ENCODE results near the gene KRT8. TPM values are rescaled to one million over a fixed set of nuclear protein-coding genes. Genes with fewer than 3 reads are reported as not detected.

KRT8 gene
- total RNA-seq, 2 donors from 2014 or later: 182 to 536 TPM

DNA sequence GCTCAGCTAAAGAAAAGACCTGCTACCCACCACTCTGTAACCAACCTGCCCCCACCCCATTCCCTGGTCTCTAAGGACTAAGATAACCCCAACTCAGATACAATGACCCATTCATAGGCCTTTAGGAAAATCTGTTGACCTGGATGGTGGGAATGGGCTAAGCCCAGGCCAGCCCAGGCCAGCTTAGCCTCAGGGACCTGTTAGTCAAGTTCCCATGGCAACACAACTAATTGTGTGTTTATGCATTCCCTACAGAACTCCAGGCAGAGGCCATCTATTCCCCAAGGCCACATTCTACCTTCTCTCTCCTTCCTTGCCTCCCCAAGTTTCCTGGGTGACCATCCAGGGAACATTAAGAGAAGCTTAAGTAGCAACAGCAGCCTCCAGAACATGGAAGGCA is 16.1 kb upstream of the KRT8 start:
- H3K4me1 ChIP-seq (replicated peaks): peaks cover 4% of the 10 kb centered on the region
- TF ChIP-seq POLR2AphosphoS5 (IDR thresholded peaks at IDR 0.05): no peak
- TF ChIP-seq POLR2A (IDR thresholded peaks at IDR 0.05): no peak
- no peaks in the 10 kb centered on the region for H3K36me3 ChIP-seq
- no peaks in the 10 kb centered on the region for H3K27me3 ChIP-seq (replicated peaks; ENCODE audit: insufficient read depth)
- H3K4me3 ChIP-seq: no peak overlapping the region
- H3K27ac ChIP-seq: no peak overlapping the region
- intact Hi-C loops (cut with DNase I): no loop called here
- no peak for DNase-seq (ENCODE audit: low spot score)
- H3K9me3 ChIP-seq: no peaks in the 10 kb centered on the region

- Histone ChIP-seq H3K4me1 (replicated peaks) (no peaks in the 10 kb centered on the region), H3K27ac (no peak overlapping the region), H3K36me3 (no peaks in the 10 kb centered on the region), H3K9me3 (no peaks in the 10 kb centered on the region), H3K27me3 (replicated peaks; ENCODE audit: insufficient read depth) (no peaks in the 10 kb centered on the region), H3K4me3 (no peak overlapping the region)
- TF ChIP-seq POLR2AphosphoS5 (IDR thresholded peaks at IDR 0.05): no peak
- TF ChIP-seq, protein P1, sequence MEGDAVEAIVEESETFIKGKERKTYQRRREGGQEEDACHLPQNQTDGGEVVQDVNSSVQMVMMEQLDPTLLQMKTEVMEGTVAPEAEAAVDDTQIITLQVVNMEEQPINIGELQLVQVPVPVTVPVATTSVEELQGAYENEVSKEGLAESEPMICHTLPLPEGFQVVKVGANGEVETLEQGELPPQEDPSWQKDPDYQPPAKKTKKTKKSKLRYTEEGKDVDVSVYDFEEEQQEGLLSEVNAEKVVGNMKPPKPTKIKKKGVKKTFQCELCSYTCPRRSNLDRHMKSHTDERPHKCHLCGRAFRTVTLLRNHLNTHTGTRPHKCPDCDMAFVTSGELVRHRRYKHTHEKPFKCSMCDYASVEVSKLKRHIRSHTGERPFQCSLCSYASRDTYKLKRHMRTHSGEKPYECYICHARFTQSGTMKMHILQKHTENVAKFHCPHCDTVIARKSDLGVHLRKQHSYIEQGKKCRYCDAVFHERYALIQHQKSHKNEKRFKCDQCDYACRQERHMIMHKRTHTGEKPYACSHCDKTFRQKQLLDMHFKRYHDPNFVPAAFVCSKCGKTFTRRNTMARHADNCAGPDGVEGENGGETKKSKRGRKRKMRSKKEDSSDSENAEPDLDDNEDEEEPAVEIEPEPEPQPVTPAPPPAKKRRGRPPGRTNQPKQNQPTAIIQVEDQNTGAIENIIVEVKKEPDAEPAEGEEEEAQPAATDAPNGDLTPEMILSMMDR (IDR thresholded peaks at IDR 0.05): no peak
- no peak for TF ChIP-seq POLR2A (IDR thresholded peaks at IDR 0.05)
- intact Hi-C loops (cut with DNase I): no loop called here
- DNase-seq (ENCODE audit: low spot score): no peak
- 90% methylated on average over 2 of the region's 2 CpGs for WGBS
Measured at GRCh38 chr12:52918784-52919183, 13.9 kb upstream of the KRT8 start.

DNA sequence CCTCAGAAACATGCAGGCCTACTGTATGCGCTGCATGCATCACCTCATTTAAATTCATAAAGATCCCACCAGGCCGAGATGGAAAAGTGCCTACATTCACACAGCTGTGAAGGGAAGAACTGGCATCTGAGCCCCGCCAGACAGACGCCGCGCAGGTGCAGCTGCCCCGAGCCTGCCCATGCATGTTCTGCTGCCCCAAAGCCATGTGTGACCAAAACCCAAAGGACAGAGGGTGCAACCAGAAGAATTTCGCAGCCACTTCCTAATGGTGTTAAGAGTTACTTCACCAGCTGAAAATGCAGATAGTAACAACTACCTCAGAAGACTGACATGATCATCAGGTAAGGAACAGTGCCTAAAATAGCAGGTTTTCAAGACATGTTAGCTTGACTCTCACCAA is 13.5 kb upstream of the KRT8 start:
- no peak for DNase-seq (ENCODE audit: low spot score)
- TF ChIP-seq POLR2AphosphoS5 (IDR thresholded peaks at IDR 0.05) (no peak), POLR2A (IDR thresholded peaks at IDR 0.05) (no peak)
- TF ChIP-seq, protein P1 (IDR thresholded peaks at IDR 0.05): no peak

DNA sequence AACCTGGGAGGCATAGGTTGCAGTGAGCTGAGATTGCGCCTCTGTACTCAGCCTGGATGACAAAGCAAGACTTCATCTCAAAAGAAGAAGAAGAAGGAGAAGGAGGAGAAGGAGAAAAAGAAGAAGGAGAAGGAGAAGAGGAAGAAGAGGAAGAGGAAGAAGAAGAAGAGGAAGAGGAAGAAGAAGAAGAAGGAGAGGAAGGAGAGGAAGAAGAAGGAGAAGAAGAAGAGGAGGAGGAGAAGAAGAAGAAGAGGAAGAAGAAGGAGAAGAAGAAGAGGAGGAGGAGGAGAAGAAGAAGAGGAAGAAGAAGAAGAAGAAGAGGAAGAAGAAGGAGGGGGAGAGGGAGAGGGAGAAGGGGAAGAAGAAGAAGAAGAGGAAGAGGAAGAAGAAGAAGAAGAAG is 12.9 kb upstream of the KRT8 start:
- no peak overlapping the region for H3K4me3 ChIP-seq
- H3K27me3 ChIP-seq (replicated peaks; ENCODE audit: insufficient read depth): no peaks in the 10 kb centered on the region
- no peaks in the 10 kb centered on the region for H3K36me3 ChIP-seq
- DNase-seq (ENCODE audit: low spot score): no peak
- TF ChIP-seq POLR2AphosphoS5 (IDR thresholded peaks at IDR 0.05) (no peak), POLR2A (IDR thresholded peaks at IDR 0.05) (no peak)
- TF ChIP-seq, protein P1 (IDR thresholded peaks at IDR 0.05): no peak
- no peaks in the 10 kb centered on the region for H3K4me1 ChIP-seq (replicated peaks)
- WGBS: 100% methylated on average over 1 of the region's 1 CpG
- H3K27ac ChIP-seq: no peak overlapping the region
- H3K9me3 ChIP-seq: no peaks in the 10 kb centered on the region
- intact Hi-C loops (cut with DNase I): no loop called here

More for the DNA sequence above, 13.5 kb upstream of the KRT8 start:
- 38% methylated on average over 8 of the region's 8 CpGs for WGBS
- Histone ChIP-seq H3K4me1 (replicated peaks) (no peaks in the 10 kb centered on the region), H3K27ac (no peak overlapping the region), H3K4me3 (no peak overlapping the region), H3K36me3 (no peaks in the 10 kb centered on the region), H3K27me3 (replicated peaks; ENCODE audit: insufficient read depth) (no peaks in the 10 kb centered on the region), H3K9me3 (no peaks in the 10 kb centered on the region)
- intact Hi-C loops (cut with DNase I): no loop called here

DNA sequence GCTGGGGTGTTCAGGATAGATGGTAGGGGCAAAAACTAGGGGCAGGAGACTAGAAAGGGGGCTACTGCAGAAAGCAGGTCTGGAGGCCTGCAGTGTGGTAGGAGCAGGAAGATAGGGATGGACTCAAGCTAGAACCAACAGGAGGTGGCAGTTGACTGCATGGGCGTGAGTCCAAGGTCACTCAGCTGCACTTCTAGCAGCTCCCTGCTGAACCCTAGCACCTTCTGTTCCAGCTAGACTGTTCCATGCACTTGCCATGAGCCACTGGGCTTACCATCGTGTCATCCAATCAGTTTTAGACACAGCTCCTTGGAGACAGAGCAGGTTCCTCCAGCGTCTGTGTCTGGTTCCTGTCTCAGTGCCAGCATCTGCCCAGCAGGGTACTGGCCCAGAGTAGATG is 11.3 kb upstream of the KRT8 start:
- TF ChIP-seq POLR2AphosphoS5 (IDR thresholded peaks at IDR 0.05): no peak
- TF ChIP-seq, protein P1 (IDR thresholded peaks at IDR 0.05): no peak
- TF ChIP-seq POLR2A (IDR thresholded peaks at IDR 0.05): no peak
- H3K9me3 ChIP-seq: no peaks in the 10 kb centered on the region
- WGBS: 76% methylated on average over 3 of the region's 3 CpGs
- no peaks in the 10 kb centered on the region for H3K36me3 ChIP-seq
- intact Hi-C loops (cut with DNase I): no loop called here
- no peak overlapping the region for H3K4me3 ChIP-seq
- DNase-seq (ENCODE audit: low spot score): no peak
- H3K27me3 ChIP-seq (replicated peaks; ENCODE audit: insufficient read depth): no peaks in the 10 kb centered on the region
- H3K4me1 ChIP-seq (replicated peaks): no peaks in the 10 kb centered on the region
- peak overlapping the region; percentile 45 to 80 for H3K27ac ChIP-seq

Data from prostate gland (tissue), 2 donors.